ENCODE results near the gene EIPR1. TPM values are rescaled to one million over a fixed set of nuclear protein-coding genes. Genes with fewer than 3 reads are reported as not detected.

EIPR1 gene
- total RNA-seq, 1 experiment from 2014 or later: 27.8 TPM

GRCh38 chr2:3249476-3249962 is 128.1 kb downstream of the EIPR1 start:
- H3K9ac ChIP-seq (ENCODE audit: extremely low read depth, insufficient read length, low read length): no peak overlapping the region
- peaks cover 31 to 34% of the 10 kb centered on the region in 2 experiments for H3K9me3 Mint-ChIP-seq
- no peak overlapping the region for H2BK12ac ChIP-seq (ENCODE audit: insufficient read length, low read depth, low read length)
- H2AK5ac ChIP-seq (ENCODE audit: insufficient read length, low read length): no peak overlapping the region
- no peak overlapping the region for H3T11ph ChIP-seq (ENCODE audit: low read length)
- H3K27me3 Mint-ChIP-seq (ENCODE audit: low read depth): no peaks in the 10 kb centered on the region
- no peaks in the 10 kb centered on the region for H3K79me2 ChIP-seq (ENCODE audit: insufficient read depth, low read length)
- no peak for DNase-seq
- H4K5ac ChIP-seq (ENCODE audit: insufficient read length, low read depth, low read length): no peak overlapping the region
- no peaks in the 10 kb centered on the region for H4K20me1 ChIP-seq (ENCODE audit: control insufficient read depth, insufficient read depth, insufficient read length)
- H3K4me1 ChIP-seq (ENCODE audit: insufficient read depth, low read length): no peaks in the 10 kb centered on the region
- H3K36me3 Mint-ChIP-seq (ENCODE audit: insufficient read depth in 1 of 3, low read depth in 3 of 3): peaks cover 45 to 50% (median 47%) of the 10 kb centered on the region in 3 experiments
- H2BK5ac ChIP-seq (ENCODE audit: insufficient read length, low read length): no peak overlapping the region
- no peak overlapping the region for H3K27ac ChIP-seq (ENCODE audit: insufficient read length, low read depth, low read length)
- TF ChIP-seq CTCF (conservative IDR thresholded peaks at IDR 0.05): no peak
- no peak overlapping the region for H3K14ac ChIP-seq (ENCODE audit: insufficient read depth, low read length)
- peaks cover 3 to 16% of the 10 kb centered on the region in 2 experiments for H3K4me1 Mint-ChIP-seq
- no peaks in the 10 kb centered on the region for H3K23me2 ChIP-seq (ENCODE audit: insufficient read length, low read depth, low read length, poor library complexity, severe bottlenecking)
- no peak overlapping the region for H3K56ac ChIP-seq (ENCODE audit: insufficient read length, low read depth, low read length)
- H3K9me3 ChIP-seq (ENCODE audit: control insufficient read depth, low read depth, low read length): peaks cover 21% of the 10 kb centered on the region
- no peak overlapping the region for H4K8ac ChIP-seq (replicated peaks; ENCODE audit: insufficient read length, low read depth, low read length)
- no peak overlapping the region for H3K27ac Mint-ChIP-seq
- H2AFZ ChIP-seq (ENCODE audit: low read length): no peak overlapping the region
- H3K23ac ChIP-seq (ENCODE audit: insufficient read length, low read depth, low read length): no peak overlapping the region
- no peaks in the 10 kb centered on the region for H3K27me3 ChIP-seq (ENCODE audit: insufficient read depth, low read length)
- no CpG with 5 or more reads among the region's 2 CpGs for WGBS (ENCODE audit: extremely low coverage, insufficient read length, low lambda C conversion rate)
- H3K18ac ChIP-seq (ENCODE audit: insufficient read length, low read depth, low read length): no peak overlapping the region
- no peak overlapping the region for H4K91ac ChIP-seq (ENCODE audit: insufficient read length, low read depth, low read length)
- no peak overlapping the region for H2BK120ac ChIP-seq (ENCODE audit: low read depth, low read length, poor library complexity, severe bottlenecking)
- no peak overlapping the region for H2BK15ac ChIP-seq (ENCODE audit: low read depth, low read length)
- H2BK20ac ChIP-seq (ENCODE audit: low read depth, low read length, poor library complexity, severe bottlenecking): no peak overlapping the region
- no peaks in the 10 kb centered on the region for H3K79me1 ChIP-seq (ENCODE audit: insufficient read depth, low read depth, low read length, poor library complexity, severe bottlenecking)
- H3K4ac ChIP-seq (ENCODE audit: low read depth, low read length): no peak overlapping the region
- H3K4me2 ChIP-seq (ENCODE audit: insufficient read depth, insufficient read length, low read length): no peak overlapping the region
- no peak overlapping the region for H3K4me3 Mint-ChIP-seq
